GM12878 (cell line): ENCODE measurements around the gene HSD17B12. TPM values are rescaled to one million over a fixed set of nuclear protein-coding genes. Genes with fewer than 3 reads are reported as not detected.

Experiments used
- ATAC-seq: fragments of 200-7000 bp; cut with Tn5 transposase; 3 replicates; pipeline ENCODE4 v1.9.1; 2020; ENCODE audit warnings: mild to moderate bottlenecking, moderate library complexity
- BruUV-seq: library from RNA; stranded (reverse); fragments of 400-500 nt; replicated peaks from 2 replicates; lab custom pipeline; 2021; lab: Mats Ljungman, UMichigan
- CTCF ChIA-PET: fragments of 300-600 bp; sonication (Branson Sonifier 250); formaldehyde crosslinking; extraction: SDS; loops from one replicate; lab custom pipeline; 2021; ENCODE audit warnings: inconsistent platforms; lab: Yijun Ruan, JAX
- POLR2A ChIA-PET: fragments of 350-600 bp; formaldehyde crosslinking; extraction: SDS; loops from one replicate; lab custom pipeline; 2021; ENCODE audit warnings: inconsistent platforms; lab: Charles Lee
- RAD21 ChIA-PET: fragments of 300-600 bp; sonication (Branson Sonifier 250); formaldehyde crosslinking; loops from one replicate; lab custom pipeline; 2023; ENCODE audit warnings: antibody characterized with exemption; ENCODE audit not compliant: unreplicated experiment; lab: Charles Lee
- SMC1A ChIA-PET: fragments of 300-600 bp; sonication (Branson Sonifier 250); formaldehyde crosslinking; loops from one replicate; lab custom pipeline; 2023; ENCODE audit not compliant: unreplicated experiment, uncharacterized antibody; lab: Charles Lee
- DNase-seq: peaks from one replicate; pipeline ENCODE4 v3.0.0-alpha.2; 2011; ENCODE audit warnings: low read depth, low spot score
- FAIRE-seq: peaks from 3 replicates; lab custom pipeline; 2011; peaks lifted over from hg19 to GRCh38; lab: Jason Lieb, UNC
- H2AFZ ChIP-seq: 2 replicates; pipeline ENCODE4 v1.6.0; 2011; ENCODE audit warnings: low read depth, low read length, control low read depth; ENCODE audit not compliant: control insufficient read depth
- H3K27ac ChIP-seq: 2 replicates; pipeline ENCODE4 v1.5.1; 2011; ENCODE audit warnings: control low read depth; ENCODE audit not compliant: control insufficient read depth, insufficient read depth
- H3K27me3 ChIP-seq, 2 experiments: replicated peaks in 1 of 2; 2 replicates each; pipeline versions ENCODE4 v1.6.0 to v1.6.1; 2011; ENCODE audit warnings: low read length in 1 of 2; ENCODE audit not compliant: control insufficient read depth in 2 of 2, insufficient read depth in 2 of 2
- H3K36me3 ChIP-seq, 2 experiments: 2 replicates each; pipeline ENCODE4 v1.5.1; 2011; ENCODE audit warnings: low read length in 1 of 2; ENCODE audit not compliant: control insufficient read depth in 2 of 2, insufficient read depth in 2 of 2
- H3K4me1 ChIP-seq: 2 replicates; pipeline ENCODE4 v1.6.1; 2011; ENCODE audit warnings: mild to moderate bottlenecking, low read length, moderate library complexity, mixed read lengths; ENCODE audit not compliant: control insufficient read depth, insufficient read depth
- H3K4me2 ChIP-seq: 2 replicates; pipeline ENCODE4 v1.6.0; 2011; ENCODE audit warnings: control low read depth; ENCODE audit not compliant: control insufficient read depth, insufficient read depth
- H3K4me3 ChIP-seq: fragments of 200-600 bp; sonication (generic); 2 replicates; pipeline ENCODE4 v1.5.1; 2016
- H3K79me2 ChIP-seq: 2 replicates; pipeline ENCODE4 v1.6.0; 2011; ENCODE audit warnings: low read length; ENCODE audit not compliant: control insufficient read depth, insufficient read depth
- H3K9ac ChIP-seq: 2 replicates; pipeline ENCODE4 v1.8.0; 2011; ENCODE audit warnings: low read length, control low read depth, mixed read lengths; ENCODE audit not compliant: control insufficient read depth, insufficient read depth
- H3K9me3 ChIP-seq: replicated peaks from 3 replicates; pipeline ENCODE4 v1.5.1; 2011; ENCODE audit warnings: mild to moderate bottlenecking, low read length; ENCODE audit not compliant: control insufficient read depth, insufficient read depth
- H4K20me1 ChIP-seq: 2 replicates; pipeline ENCODE4 v1.6.0; 2011; ENCODE audit not compliant: control insufficient read depth, insufficient read depth
- CREM ChIP-seq: IDR thresholded peaks from 2 replicates; pipeline ENCODE4 v1.6.1; 2014; ENCODE audit warnings: antibody characterized with exemption, low read depth
- CUX1 ChIP-seq: IDR thresholded peaks from 2 replicates; pipeline ENCODE4 v1.6.1; 2012; ENCODE audit warnings: improper control_type of control experiment, low read depth, low read length; ENCODE audit not compliant: insufficient replicate concordance
- EGR1 ChIP-seq, 2 experiments: IDR thresholded peaks; 1 replicate in 1 of 2; 2 replicates in 1 of 2; pipeline ENCODE4 v1.6.1; 2011 to 2012; ENCODE audit warnings: low read depth in 2 of 2, low read length in 2 of 2, borderline replicate concordance in 1 of 2, mild to moderate bottlenecking in 1 of 2, moderate library complexity in 1 of 2
- MYB ChIP-seq: fragments of 150-350 bp; IDR thresholded peaks from 2 replicates; pipeline ENCODE4 v1.6.1; 2014; ENCODE audit warnings: mild to moderate bottlenecking, low read depth, low read length, borderline replicate concordance
- NFYB ChIP-seq: IDR thresholded peaks from 2 replicates; pipeline ENCODE4 v1.6.1; 2011; ENCODE audit warnings: low read depth, mild to moderate bottlenecking, low read length, improper control_type of control experiment, moderate library complexity; ENCODE audit not compliant: insufficient read depth
- POU2F2 ChIP-seq: IDR thresholded peaks from 3 replicates; pipeline ENCODE4 v1.6.1; 2011; ENCODE audit warnings: low read depth, mild to moderate bottlenecking, low read length, borderline replicate concordance
- SIX5 ChIP-seq: IDR thresholded peaks from 2 replicates; pipeline ENCODE4 v1.6.1; 2011; ENCODE audit warnings: mild to moderate bottlenecking, low read depth, low read length, moderate library complexity; ENCODE audit not compliant: severe bottlenecking
- SREBF2 ChIP-seq: IDR thresholded peaks from 2 replicates; pipeline ENCODE4 v1.6.1; 2012; ENCODE audit warnings: mild to moderate bottlenecking, low read length
- ZNF622 ChIP-seq: fragments of 450-650 bp; IDR thresholded peaks from 2 replicates; pipeline ENCODE4 v1.6.1; 2017; ENCODE audit warnings: mild to moderate bottlenecking, inconsistent platforms
- WGBS: methylation state at CpG from one replicate; pipeline ENCODE4 v1.1.6; 2016; ENCODE audit warnings: low lambda C conversion rate; ENCODE audit not compliant: insufficient replicate concordance, insufficient coverage; ENCODE audit errors: missing lambda C conversion rate; 5-methylcytosine and 5-hydroxymethylcytosine counted together
- in situ Hi-C: fragments of 300-500 bp; cut with MboI; formaldehyde crosslinking; loops from 9 replicates; pipeline ENCODE4 v1.14.3; 2018; ENCODE audit warnings: mixed read lengths
- intact Hi-C: fragments of 100-400 bp; cut with micrococcal nuclease; formaldehyde crosslinking; loops from one replicate; pipeline ENCODE4 v1.14.2; 2022; ENCODE audit not compliant: unreplicated experiment
- polyA plus RNA-seq, 11 experiments: library from polyadenylated mRNA; depleted of rRNA in 4 of 11; unstranded in 6 of 11; stranded (reverse) in 5 of 11; fragments of >200 nt; fragmentation: Nextera tagmentation in 4 of 11; fragmentation: Illumina TruSeq in 1 of 11; extraction: Ambion mirVana in 4 of 11; extraction: Trizol in 1 of 11; gene quantifications; 1 replicate in 1 of 11; 2 replicates in 10 of 11; pipeline versions ENCODE4 v1.2.1 to v1.2.3, GENCODE V29; 2011 to 2016; ENCODE audit warnings: inconsistent platforms in 2 of 11, missing spikeins in 2 of 11, low read depth in 1 of 11
- total RNA-seq, 4 experiments: library from RNA; depleted of rRNA in 3 of 4; stranded (reverse); fragments of >200 nt in 3 of 4; fragmentation: Illumina TruSeq in 1 of 4; extraction: Trizol in 1 of 4; gene quantifications; 2 replicates each; pipeline versions ENCODE4 v1.2.1 to v1.2.3, GENCODE V29; 2013 to 2021
- TF ChIP-seq, protein P1 (sequence below): fragments of 450-650 bp; IDR thresholded peaks from 2 replicates; pipeline ENCODE4 v1.6.1; 2017; ENCODE audit warnings: mild to moderate bottlenecking, low read depth, inconsistent platforms; ENCODE audit not compliant: poor library complexity, severe bottlenecking

Gene HSD17B12
- total and polyA plus RNA-seq, 10 of the 15 experiments (the other 5 are each of a cell fraction or from before 2014, with no cell fraction given) = 23.6 to 88.0 (median 64.7) TPM

GRCh38 chr11:43709689-43710088, 29.2 kb downstream of the HSD17B12 start:
- ATAC-seq = no peak
- SMC1A ChIA-PET = no interaction called here
- peaks cover 2% of the 10 kb centered on the region for H3K79me2 ChIP-seq

More at GRCh38 chr11:43709689-43710088, 29.2 kb downstream of the HSD17B12 start:
- ChIA-PET POLR2A (no interaction called here), CTCF (interaction anchor here (2.5 kb wide), 1 partner anchor 12 kb away, joined by 7 read pairs; no protein-coding TSS in a partner anchor), RAD21 (no interaction called here)
- Histone ChIP-seq H2AFZ (no peak overlapping the region), H3K4me3 (no peak overlapping the region), H3K9me3 (peaks cover 4% of the 10 kb centered on the region; the same call in 2 of the 3 replicates), H3K27me3 (no peaks in the 10 kb centered on the region), H3K27ac (no peak overlapping the region), H3K36me3 (peaks cover 0 to 10% of the 10 kb centered on the region in 2 experiments; a peak in 1 of 4 replicates), H4K20me1 (no peaks in the 10 kb centered on the region), H3K9ac (no peak overlapping the region), H3K4me1 (no peaks in the 10 kb centered on the region), H3K4me2 (no peak overlapping the region)
- TF ChIP-seq NFYB (no peak), MYB (no peak), SIX5 (no peak), SREBF2 (no peak), CUX1 (no peak), CREM (no peak), POU2F2 (no peak), ZNF622 (no peak), EGR1 (IDR thresholded peaks at IDR 0.05; ENCODE audit: borderline replicate concordance in 1 of 2, low read depth in 2 of 2, low read length in 2 of 2) (no peak)
- TF ChIP-seq, protein P1, sequence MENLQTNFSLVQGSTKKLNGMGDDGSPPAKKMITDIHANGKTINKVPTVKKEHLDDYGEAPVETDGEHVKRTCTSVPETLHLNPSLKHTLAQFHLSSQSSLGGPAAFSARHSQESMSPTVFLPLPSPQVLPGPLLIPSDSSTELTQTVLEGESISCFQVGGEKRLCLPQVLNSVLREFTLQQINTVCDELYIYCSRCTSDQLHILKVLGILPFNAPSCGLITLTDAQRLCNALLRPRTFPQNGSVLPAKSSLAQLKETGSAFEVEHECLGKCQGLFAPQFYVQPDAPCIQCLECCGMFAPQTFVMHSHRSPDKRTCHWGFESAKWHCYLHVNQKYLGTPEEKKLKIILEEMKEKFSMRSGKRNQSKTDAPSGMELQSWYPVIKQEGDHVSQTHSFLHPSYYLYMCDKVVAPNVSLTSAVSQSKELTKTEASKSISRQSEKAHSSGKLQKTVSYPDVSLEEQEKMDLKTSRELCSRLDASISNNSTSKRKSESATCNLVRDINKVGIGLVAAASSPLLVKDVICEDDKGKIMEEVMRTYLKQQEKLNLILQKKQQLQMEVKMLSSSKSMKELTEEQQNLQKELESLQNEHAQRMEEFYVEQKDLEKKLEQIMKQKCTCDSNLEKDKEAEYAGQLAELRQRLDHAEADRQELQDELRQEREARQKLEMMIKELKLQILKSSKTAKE = no peak
- no TSS peak for BruUV-seq
- in situ Hi-C loops (no loop called here), intact Hi-C loops (no loop called here)
- no peak for DNase-seq
- no peak for FAIRE-seq
- WGBS = 94% methylated on average over 1 of the region's 1 CpG
